ENCODE results near the gene BARX1.
"Not testable (repeated sequence)": the region's sequence is repeated elsewhere in the genome, so short reads cannot be mapped to it uniquely, and the experiment has no call there.

The BARX1 gene, protein sequence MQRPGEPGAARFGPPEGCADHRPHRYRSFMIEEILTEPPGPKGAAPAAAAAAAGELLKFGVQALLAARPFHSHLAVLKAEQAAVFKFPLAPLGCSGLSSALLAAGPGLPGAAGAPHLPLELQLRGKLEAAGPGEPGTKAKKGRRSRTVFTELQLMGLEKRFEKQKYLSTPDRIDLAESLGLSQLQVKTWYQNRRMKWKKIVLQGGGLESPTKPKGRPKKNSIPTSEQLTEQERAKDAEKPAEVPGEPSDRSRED

DNA sequence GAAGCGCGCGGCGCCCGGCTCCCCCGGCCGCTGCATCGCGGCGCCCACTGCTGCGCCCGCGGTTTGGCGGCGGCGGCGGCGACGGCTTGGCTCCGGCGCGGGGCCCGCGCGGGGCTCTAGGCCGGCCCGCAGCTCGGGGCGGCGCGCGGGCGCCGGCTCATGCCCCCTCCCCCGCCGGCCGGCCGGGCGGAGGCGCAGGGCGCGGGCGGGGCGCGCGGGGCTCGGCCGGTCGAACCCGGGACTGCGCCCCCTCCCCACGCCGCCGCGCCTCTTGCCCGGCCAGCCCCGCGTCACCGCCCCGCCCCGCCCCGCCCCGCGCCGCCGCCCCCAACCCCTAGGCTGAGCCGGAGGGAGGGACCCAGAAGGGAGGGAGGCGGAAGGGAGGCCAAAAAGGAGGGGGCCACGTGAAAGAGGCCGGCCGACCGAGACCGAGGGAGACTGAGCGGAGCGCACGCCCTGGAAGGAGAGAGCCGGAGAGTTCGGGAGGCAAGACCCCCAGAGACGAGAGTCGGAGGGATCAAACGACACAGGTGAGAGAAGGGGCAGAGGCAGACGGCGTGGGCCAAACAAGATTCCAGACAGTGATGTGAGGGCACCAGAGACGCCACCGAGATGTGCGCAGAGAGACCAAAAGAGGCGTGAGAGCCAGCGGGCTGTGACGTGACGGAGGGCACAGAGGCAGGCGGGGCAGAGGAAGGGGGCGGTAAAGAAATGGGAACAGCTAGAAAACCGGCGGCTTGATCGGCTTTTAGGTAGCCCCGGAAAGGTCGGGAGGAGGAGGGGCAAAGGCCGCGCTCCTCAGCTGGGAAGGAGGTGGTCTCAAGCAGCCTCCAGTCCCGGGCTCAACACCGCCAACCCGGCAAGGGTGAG lies at the start of gene BARX1:
TSS of gene BARX1 (minus strand) at position 245 of the 870 bp plus-strand sequence. CDS start at position 36, 209 bp downstream.
- DNase-seq: peak in 1 of 2 experiments; percentile 30

DNA sequence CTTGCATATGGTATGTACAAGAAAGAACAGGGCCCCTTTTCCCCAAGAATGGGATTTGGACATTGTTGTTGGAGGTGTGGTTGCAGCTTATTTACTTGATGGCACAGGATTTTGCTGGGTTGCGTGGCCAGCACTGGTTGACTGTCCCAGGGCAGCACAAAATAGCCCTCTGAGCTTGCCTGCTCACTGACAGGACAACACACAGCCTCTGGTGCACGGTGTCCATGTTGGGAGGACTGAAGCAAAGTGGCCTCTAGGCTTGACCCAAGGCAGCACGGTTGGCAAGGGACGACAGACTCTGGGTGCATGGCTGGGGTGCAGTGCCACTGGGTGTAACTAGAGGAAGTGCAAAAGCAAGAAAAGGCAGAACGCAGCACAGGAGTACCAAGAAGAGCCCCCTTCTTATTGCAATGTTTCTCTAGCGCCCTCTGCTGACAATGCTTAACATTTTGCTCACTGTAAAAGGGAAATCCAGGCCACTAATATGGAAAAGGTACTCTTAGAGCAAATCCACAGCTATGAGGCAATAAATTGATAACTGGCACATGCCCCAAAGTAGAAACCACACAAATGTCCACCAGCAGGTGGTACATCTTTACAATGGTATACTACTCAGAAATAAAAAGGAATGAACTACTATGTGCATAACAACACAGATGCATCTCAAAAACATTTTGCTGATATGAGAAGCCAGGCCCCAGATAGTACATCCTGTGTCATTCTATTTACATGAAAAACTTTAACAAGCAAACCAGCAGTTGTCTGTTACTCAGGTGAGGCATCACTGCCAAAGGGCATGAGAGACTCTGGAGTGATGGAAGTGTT lies 47.4 kb upstream of the BARX1 start:
- no peak for DNase-seq

DNA sequence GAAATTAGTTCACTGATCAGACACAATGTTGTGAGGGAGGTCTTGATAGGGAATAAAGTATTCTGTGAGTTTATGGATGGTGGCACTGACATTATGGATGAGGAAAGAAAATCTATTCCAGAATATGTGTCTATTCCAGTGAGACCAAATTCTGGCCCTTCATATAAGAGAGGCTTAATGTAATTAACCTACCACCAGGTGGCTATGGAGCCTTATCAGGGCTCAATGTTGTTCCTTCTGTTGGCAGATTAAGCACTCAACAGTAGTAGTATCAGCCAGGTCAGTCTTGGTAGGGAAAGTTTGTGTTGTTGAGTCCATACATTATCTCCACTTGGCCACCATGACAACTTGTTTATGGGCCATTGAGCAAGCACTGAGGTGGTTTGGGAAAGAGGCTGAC lies 41.7 kb upstream of the BARX1 start:
- no peak for DNase-seq

DNA sequence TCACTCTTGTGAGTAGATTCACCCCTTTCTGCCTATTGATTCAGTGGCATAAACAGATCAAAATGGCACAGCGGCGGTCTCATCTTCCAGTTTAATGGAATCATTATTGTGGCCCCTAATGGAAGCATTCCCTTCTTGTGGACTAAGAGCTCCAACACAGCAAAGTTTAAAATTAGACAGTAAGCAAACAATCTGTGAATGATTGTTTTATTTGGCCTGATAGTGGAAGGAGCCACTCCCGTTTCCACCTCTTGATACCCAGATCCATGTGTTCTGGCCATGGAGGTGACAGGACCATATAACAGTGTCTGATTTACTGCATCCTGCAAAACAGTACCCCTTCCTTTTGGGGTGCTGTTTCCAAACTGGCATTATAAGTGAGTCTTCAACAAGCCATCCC lies 41.2 kb upstream of the BARX1 start:
- DNase-seq: no peak

DNA sequence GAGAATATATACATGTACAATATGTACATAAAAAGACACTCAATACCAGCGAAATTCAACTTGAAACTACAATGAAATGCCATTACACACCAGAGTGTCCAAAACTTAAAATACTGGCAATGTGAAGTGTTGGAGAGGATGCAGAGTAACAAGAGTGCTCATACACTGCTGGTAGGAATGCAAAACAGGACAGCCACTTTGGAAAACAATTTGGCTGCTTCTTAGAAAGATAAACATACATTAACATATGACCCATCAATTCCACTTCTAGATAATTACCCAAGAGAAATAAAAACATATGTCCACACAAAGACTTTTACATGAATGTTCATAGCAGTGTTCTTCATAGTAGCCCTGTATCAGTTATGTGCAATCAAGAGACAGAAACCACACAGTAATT lies 39.4 kb upstream of the BARX1 start:
- DNase-seq: no peak

DNA sequence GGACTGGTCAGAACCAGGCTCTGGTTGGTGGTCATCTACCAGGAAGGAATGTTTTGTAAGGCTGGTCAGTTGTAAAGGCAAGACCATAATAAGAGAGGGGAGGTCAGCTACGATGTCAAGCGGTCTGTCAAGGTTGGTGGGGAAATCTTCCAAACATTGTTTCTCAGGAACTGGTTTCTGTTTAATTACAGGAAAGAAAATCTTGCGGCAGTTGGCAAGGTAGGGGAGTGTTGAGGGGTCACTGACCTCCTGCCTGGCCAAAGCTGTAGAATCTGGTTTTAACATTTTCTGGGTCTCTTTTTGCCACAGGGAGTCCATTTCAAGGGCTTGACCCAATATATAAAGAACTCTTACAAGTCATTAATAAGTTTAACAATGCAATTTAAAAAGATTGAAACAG lies 39.0 kb upstream of the BARX1 start:
- no peak for DNase-seq

DNA sequence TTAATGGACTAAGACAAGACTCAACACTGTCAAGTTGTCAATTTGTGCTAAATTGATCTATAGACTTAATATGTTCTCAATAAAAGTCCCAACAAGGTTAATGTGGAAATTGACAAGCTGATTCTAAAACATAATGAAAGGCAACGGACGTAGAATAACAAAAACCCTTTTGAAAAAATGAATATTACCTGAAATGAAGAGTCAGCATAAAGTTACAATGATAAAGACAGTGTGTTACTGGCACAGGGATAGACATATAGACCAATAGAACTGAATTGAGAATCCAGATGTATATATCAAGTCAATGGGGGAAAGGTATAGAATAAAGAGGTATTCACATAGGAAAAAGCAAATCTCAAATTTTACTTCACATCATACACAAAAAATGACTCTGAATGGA lies 37.7 kb upstream of the BARX1 start:
- no peak for DNase-seq

DNA sequence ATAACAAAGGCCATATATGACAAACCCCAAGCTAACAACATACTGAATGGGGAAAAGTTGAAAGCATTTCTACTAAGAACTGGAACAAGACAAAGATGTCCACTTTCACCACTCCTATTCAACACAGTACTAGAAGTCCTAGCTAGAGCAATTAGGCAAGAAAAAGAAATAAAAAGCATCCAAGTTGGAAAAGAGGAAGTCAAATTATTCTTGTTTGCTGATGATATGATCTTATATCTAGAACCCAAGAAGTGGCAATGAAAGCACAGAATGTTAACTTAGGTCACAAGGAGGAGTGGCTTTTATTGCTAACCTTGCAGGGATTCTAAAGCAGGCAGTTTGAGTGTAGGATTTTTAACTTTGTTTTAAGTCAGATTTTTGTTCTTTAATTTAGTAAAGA lies 35.3 kb upstream of the BARX1 start:
- DNase-seq: no peak

DNA sequence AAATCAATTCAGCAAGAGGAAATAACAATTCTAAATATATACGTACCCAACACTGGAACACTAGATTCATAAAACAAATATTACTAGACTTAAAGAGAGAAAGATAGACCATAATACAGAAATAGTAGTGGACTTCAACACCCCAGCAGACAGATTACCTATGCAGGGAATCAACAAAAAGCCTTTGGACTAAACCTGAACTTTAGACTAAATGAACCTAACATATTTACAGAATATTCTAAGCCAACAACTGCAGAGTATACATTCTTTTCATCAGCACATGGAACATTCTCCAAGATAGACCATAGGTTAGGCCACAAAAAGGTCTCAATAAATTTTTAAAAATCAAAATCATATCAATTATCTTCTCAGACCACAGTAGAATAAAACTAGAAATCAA lies 32.9 kb upstream of the BARX1 start:
- no peak for DNase-seq

DNA sequence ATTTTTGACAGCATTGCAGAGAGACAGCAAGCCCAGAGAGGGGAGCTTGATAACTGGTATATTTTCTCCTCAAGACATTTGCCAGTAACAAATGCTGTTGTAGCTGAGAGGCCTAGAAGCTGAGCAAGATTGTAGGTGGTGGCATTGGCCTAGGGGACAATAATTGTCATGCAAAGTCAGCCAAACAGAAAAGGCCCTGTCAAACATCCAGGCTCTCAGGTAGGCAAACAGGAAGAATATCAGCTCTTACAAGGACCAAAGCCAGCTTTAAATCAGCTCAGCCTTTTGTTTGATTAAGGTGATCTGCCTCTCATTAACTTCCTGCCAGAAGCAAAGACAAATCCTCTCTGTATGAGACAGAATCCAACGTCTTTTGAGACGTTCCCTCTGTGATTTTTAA lies 29.7 kb upstream of the BARX1 start:
- no peak for DNase-seq

DNA sequence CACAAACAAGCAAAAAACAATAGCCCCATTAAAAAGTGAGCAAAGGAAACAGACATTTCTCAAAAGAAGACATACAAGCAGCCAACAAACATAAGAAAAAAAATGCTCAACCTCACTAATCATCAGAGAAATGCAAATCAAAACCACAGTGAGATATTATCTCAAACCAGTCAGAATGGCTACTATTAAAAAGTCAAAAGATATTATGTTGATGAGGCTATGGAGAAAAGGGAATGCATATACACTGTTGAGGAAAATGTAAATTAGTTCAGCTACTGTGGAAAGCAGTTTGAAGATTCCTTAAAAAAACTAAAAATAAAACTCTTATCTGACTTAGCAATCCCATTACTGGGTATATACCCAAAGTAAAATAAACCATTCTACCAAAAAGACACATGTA lies 28.7 kb upstream of the BARX1 start:
- DNase-seq: no peak

DNA sequence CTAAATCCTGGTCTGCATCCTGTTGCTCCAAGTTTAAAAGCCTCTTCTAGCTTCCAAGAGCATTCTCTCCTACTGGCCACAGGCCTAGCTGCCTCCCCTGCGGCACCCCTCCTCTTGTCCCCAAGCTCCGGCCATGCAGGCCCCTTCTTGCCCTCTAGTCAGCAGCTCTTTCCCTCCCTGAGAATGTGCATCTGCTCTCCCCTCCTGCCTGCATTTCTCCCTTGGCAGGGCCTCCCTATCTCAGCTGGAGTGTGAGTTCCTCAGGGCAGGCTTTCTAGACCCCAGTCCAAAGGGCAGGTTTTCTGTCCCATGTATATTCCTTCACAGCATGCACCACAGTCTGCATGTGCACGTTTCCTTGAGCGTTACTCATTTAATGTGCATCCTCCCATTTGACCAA lies 24.6 kb upstream of the BARX1 start:
- DNase-seq: no peak

DNA sequence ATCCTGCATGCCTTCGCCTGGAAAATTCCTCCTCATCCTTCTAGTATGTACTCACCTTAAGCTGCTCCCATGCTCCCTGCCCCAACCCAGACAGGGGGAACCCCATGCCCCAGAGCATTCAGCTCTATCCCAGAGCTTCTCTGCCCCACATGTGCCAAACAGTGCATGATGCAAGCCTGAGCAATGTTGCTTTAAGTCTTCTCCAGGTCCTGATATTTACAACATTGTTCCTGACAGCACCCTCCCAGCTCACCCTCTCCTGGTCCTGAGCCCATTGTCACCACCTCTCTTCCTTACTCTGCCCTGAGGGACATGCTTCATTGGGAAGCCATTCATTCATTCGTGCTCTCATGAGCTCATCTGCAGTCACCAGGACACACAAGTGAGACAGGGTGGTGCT lies 23.4 kb upstream of the BARX1 start:
- no peak for DNase-seq

DNA sequence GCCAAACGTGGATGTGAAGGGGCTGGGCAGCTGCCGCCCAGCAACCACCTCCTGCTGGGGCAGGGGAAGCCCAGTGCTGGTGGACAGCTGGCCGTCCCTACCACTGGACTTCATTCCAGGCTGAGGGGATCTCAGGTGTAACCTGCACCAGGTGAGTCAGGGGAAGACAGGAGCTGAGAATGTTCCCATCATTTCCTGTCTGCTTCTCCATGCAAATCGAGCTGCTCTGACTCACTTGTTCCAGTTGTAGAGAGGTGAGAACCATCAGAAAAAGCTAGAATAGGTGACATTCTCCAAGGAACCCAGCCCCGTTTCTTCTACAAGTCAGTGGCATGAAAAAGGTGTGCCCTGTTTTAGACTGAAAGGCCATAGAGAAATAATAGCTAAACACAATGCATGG lies 21.8 kb upstream of the BARX1 start:
- DNase-seq: no peak

DNA sequence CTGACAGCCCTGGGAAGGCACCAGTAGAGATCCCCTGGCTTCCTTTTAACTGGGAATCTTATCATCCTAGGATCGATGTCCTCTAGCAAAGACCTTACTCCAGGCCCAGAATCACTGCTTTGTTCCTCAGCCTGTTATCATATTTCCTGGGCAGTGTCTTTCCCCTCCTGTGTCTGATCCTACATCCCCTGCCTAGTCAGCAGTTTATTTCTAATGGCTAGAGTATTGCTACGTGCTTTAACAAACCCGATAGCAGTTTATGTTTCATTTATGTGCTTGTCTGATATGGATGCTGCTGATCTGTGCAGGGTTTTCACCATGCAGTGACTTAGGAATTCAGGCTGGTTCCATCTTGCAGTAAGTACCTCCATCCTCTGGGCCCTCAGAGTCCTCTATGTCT lies 20.9 kb upstream of the BARX1 start:
- DNase-seq: no peak

DNA sequence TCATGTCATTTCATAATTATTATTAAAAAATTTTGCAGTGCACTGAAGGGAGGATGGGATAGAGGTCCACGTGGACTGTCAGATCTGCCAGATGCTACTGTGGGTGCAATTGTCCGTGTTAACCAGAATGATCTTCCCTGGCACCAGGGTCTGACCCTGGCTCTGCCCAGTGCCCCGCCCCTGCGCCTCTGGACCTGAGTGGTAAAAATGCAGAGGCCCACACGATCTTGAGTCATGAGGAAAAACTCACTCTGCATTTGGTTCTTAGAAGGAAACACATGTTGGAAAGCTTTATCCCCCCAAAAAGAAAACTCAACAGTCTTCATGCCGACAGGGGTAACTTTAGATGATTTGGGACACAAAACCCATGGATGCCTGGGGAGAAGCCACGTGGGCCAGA lies 20.1 kb upstream of the BARX1 start:
- no peak for DNase-seq

DNA sequence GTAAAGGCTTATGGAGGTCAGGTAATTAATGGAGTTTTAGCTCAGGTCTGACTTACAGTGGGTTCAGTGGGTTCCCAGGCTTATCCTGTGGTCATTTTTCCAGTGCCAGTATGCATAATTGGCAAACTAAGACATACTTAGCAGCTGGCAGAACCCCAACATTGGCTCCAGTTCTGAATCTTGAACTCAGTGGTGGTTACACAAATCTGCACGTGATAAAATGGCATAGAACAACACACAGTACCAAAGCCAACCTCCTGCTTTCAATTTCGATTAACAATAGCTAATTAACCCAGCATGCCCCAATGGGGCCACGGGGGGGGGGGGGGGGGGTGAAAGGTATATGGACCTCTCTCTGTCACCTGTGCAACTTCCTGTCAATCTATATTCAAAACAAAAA lies 19.0 kb upstream of the BARX1 start:
- no peak for DNase-seq

DNA sequence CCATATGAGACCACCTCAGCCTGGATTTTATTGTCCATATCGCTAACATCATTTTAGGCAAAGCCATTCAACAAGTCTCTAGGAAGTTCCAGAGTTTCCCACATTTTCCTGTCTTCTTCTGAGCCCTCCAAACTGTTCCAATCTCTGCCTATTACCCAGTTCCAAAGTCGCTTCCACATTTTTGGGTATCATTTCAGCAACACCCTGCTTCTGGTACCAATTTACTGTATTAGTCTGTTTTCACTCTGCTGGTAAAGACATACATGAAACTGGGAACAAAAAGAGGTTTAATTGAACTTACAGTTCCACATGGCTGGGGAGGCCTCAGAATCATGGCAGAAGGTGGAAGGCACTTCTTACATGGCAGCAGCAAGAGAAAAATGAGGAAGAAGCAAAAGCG lies 17.5 kb upstream of the BARX1 start:
- DNase-seq: not testable (repeated sequence)

DNA sequence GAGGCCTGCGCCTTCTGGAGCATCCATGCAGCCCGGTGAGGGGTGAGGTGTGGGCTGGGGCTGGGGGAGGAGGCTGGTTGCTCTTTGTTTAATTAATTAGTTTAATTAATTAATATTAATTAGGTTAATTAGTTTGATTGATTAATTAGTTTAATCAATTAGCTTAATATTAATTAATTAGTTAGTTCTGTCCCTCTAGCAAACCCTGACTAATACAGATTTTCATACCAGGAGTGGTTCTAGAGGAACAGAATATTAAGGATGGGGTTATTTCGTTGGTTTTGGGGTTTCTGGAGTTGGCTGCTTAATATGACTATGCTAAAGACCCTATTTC lies 14.1 kb upstream of the BARX1 start:
- no peak for DNase-seq

DNA sequence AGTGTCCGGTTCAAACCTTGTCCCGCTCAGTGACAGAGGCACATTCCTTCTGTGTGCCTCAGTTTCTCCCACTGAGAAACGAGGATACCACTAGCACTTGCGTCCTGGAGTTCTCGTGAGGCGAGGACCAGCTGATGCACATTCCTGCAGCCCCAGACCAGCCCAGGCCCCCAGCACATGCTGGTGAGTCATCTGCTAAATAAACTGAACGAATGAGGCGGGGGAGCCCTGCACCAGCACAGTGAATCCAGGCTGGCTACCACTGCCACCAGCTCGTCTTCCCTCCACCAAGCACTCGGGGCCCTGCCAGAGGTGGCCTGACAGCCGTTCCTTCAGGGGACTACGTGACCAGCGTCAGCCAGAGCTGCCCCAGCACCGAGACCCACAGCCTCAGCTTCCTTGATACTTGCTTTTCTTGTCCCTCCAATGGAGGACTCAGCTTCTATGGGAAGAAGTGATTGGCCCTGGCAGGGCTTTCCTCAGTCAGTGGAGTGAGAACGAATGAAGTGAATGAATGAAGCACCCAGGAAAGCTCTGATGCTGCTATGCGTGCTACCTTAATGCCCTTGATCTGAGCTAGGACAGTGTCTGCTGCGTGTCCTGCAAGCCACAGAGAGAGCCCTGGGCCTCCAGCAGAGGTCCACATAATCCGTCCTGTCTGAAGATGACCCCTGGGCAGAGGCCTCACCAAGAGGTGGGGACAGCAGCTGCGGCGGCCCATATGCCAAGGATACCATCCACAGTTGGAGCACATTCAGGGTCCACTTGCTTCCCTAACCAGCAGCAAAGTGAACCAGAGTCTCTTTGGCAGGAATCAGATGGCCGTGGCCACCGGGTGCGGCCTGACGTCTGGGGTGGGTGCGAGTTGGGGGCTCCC lies 13.5 kb upstream of the BARX1 start:
- DNase-seq: no peak

DNA sequence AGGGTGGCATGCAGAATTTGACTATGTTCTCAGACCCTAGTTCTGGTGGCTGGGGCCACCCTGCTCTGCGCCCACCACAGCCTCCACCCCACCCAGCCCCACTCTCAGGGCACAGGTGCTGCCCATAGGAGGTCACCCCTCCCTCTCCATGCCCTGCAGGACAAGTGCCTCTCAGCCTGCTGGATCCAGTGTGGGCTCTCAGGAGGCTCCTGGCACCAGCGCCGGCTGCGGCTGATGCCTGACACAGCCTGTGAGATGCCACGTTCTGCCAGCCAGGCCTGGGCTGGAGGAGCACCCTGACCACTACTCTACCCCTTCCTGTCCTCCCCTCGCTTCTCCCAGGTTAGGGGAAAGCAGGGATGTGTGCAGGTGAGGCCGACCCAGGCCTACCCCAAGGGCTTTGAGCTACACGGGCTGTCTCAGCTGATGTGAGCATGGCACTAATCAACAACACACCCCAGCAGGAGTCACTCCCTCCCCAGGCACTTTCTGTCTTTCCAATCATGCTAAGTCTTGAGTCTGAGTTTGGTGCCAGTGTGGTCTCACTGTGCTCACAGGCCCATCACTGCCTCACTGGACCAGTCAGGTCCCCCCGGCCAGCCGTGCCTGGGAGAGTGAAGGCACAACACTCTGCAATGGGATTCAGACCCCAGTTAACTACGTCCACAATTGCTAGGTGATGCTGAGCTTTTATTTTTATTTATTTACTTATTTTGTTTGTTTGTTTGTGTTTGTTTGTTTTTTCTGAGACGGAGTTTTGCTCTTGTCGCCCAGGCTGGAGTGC lies 12.1 kb upstream of the BARX1 start:
- DNase-seq: no peak
